GM12878 (cell line): ENCODE results near the gene TOR1AIP1. TPM values are rescaled to one million over a fixed set of nuclear protein-coding genes. Genes with fewer than 3 reads are reported as not detected.

Experiments
- BCL3 ChIP-seq: IDR thresholded peaks from 2 replicates; pipeline ENCODE4 v1.6.1; 2011; ENCODE audit warnings: borderline replicate concordance, low read depth, mild to moderate bottlenecking, moderate library complexity, low read length; ENCODE audit not compliant: insufficient read depth, poor library complexity, severe bottlenecking
- CEBPB ChIP-seq, 2 experiments: fragments of 150-350 bp in 1 of 2; IDR thresholded peaks; 2 replicates each; pipeline ENCODE4 v1.6.1; 2012 to 2014; ENCODE audit warnings: low read depth in 2 of 2, low read length in 2 of 2, borderline replicate concordance in 1 of 2, inconsistent platforms in 1 of 2
- CREB1 ChIP-seq: IDR thresholded peaks from 2 replicates; pipeline ENCODE4 v1.6.1; 2012; ENCODE audit warnings: low read depth, mild to moderate bottlenecking, inconsistent platforms
- E2F4 ChIP-seq: IDR thresholded peaks from 2 replicates; pipeline ENCODE4 v1.6.1; 2012; ENCODE audit warnings: low read depth, low read length, improper control_type of control experiment
- ESRRA ChIP-seq: IDR thresholded peaks from 2 replicates; pipeline ENCODE4 v1.6.1; 2012; ENCODE audit warnings: mild to moderate bottlenecking, low read length, improper control_type of control experiment
- MLLT1 ChIP-seq: fragments of 450-650 bp; IDR thresholded peaks from 2 replicates; pipeline ENCODE4 v1.6.1; 2016; ENCODE audit warnings: mild to moderate bottlenecking
- NFIC ChIP-seq: IDR thresholded peaks from 2 replicates; pipeline ENCODE4 v1.6.1; 2012; ENCODE audit warnings: low read depth, mild to moderate bottlenecking, inconsistent platforms, low read length, moderate library complexity
- NFXL1 ChIP-seq: fragments of 450-650 bp; IDR thresholded peaks from 2 replicates; pipeline ENCODE4 v1.6.1; 2017; ENCODE audit warnings: antibody characterized with exemption, mild to moderate bottlenecking, borderline replicate concordance
- PAX8 ChIP-seq: fragments of 450-650 bp; IDR thresholded peaks from 2 replicates; pipeline ENCODE4 v1.6.1; 2017; ENCODE audit warnings: mild to moderate bottlenecking, moderate library complexity
- POLR2AphosphoS2 ChIP-seq: IDR thresholded peaks from 2 replicates; pipeline ENCODE4 v1.6.1; 2011; ENCODE audit warnings: low read depth, mild to moderate bottlenecking, low read length, improper control_type of control experiment, moderate library complexity
- SIX5 ChIP-seq: IDR thresholded peaks from 2 replicates; pipeline ENCODE4 v1.6.1; 2011; ENCODE audit warnings: mild to moderate bottlenecking, low read depth, low read length, moderate library complexity; ENCODE audit not compliant: severe bottlenecking
- SMC3 ChIP-seq: IDR thresholded peaks from 2 replicates; pipeline ENCODE4 v1.6.1; 2011; ENCODE audit warnings: low read length, improper control_type of control experiment, borderline replicate concordance
- SP1 ChIP-seq: IDR thresholded peaks from one replicate; pipeline ENCODE4 v1.6.1; 2011; ENCODE audit warnings: low read depth, low read length
- STAT3 ChIP-seq: IDR thresholded peaks from 2 replicates; pipeline ENCODE4 v1.6.1; 2011; ENCODE audit warnings: low read depth, low read length, improper control_type of control experiment
- TCF12 ChIP-seq: IDR thresholded peaks from 2 replicates; pipeline ENCODE4 v1.6.1; 2011; ENCODE audit warnings: low read depth, mild to moderate bottlenecking, low read length
- ZNF274 ChIP-seq: IDR thresholded peaks from one replicate; pipeline ENCODE4 v1.8.0; 2011; ENCODE audit not compliant: insufficient read length, insufficient read depth
- ZNF622 ChIP-seq: fragments of 450-650 bp; IDR thresholded peaks from 2 replicates; pipeline ENCODE4 v1.6.1; 2017; ENCODE audit warnings: mild to moderate bottlenecking, inconsistent platforms
- ZZZ3 ChIP-seq: IDR thresholded peaks from 2 replicates; pipeline ENCODE4 v1.6.1; 2011; ENCODE audit warnings: low read depth; ENCODE audit not compliant: control insufficient read depth, insufficient read length
- polyA plus RNA-seq, 11 experiments: library from polyadenylated mRNA; depleted of rRNA in 4 of 11; unstranded in 6 of 11; stranded (reverse) in 5 of 11; fragments of >200 nt; fragmentation: Nextera tagmentation in 4 of 11; fragmentation: Illumina TruSeq in 1 of 11; extraction: Ambion mirVana in 4 of 11; extraction: Trizol in 1 of 11; gene quantifications; 1 replicate in 1 of 11; 2 replicates in 10 of 11; pipeline versions ENCODE4 v1.2.1 to v1.2.3, GENCODE V29; 2011 to 2016; ENCODE audit warnings: inconsistent platforms in 2 of 11, missing spikeins in 2 of 11, low read depth in 1 of 11
- total RNA-seq, 4 experiments: library from RNA; depleted of rRNA in 3 of 4; stranded (reverse); fragments of >200 nt in 3 of 4; fragmentation: Illumina TruSeq in 1 of 4; extraction: Trizol in 1 of 4; gene quantifications; 2 replicates each; pipeline versions ENCODE4 v1.2.1 to v1.2.3, GENCODE V29; 2013 to 2021
- TF ChIP-seq, protein P1 (sequence below): fragments of 450-650 bp; IDR thresholded peaks from 2 replicates; pipeline ENCODE4 v1.6.1; 2017; ENCODE audit warnings: mild to moderate bottlenecking

Gene TOR1AIP1
- total and polyA plus RNA-seq, 10 of the 15 experiments (the other 5 are each of a cell fraction or from before 2014, with no cell fraction given): 14.8 to 36.0 (median 25.8) TPM

- TF ChIP-seq, protein P1, sequence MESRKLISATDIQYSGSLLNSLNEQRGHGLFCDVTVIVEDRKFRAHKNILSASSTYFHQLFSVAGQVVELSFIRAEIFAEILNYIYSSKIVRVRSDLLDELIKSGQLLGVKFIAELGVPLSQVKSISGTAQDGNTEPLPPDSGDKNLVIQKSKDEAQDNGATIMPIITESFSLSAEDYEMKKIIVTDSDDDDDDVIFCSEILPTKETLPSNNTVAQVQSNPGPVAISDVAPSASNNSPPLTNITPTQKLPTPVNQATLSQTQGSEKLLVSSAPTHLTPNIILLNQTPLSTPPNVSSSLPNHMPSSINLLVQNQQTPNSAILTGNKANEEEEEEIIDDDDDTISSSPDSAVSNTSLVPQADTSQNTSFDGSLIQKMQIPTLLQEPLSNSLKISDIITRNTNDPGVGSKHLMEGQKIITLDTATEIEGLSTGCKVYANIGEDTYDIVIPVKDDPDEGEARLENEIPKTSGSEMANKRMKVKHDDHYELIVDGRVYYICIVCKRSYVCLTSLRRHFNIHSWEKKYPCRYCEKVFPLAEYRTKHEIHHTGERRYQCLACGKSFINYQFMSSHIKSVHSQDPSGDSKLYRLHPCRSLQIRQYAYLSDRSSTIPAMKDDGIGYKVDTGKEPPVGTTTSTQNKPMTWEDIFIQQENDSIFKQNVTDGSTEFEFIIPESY: no peak
- TF ChIP-seq CEBPB (IDR thresholded peaks at IDR 0.05; ENCODE audit: borderline replicate concordance in 1 of 2, low read depth in 2 of 2, low read length in 2 of 2) (no peak), ZNF274 (no peak), E2F4 (peak; percentile 76; the same call in 1 of the 2 replicates), ZZZ3 (no peak), NFIC (peak; percentile 17; the same call in 1 of the 2 replicates), ZNF622 (no peak), NFXL1 (no peak), POLR2AphosphoS2 (peak; percentile 95; the same call in 1 of the 2 replicates), SIX5 (peak; percentile 99), STAT3 (no peak), SMC3 (0 out of 2 replicates have a peak, but pooled peaks have one; percentile 11), MLLT1 (peak; percentile 83), BCL3 (no peak), CREB1 (peak; percentile 97), PAX8 (0 out of 2 replicates have a peak, but pooled peaks have one; percentile 18), TCF12 (peak; percentile 77; the same call in 1 of the 2 replicates), ESRRA (peak; percentile 93), SP1 (peak; percentile 82)
Measured at GRCh38 chr1:179882253-179883039, at the start of gene TOR1AIP1 (continued).
